HL-60 (cell line): ENCODE results near the gene NTRK2.
A peak's percentile ranks its signal among the peaks of the same experiment; 100 is the strongest.

Experiments used
- DNase-seq, 2 experiments: peaks; one replicate each; pipeline ENCODE4 v3.0.0-alpha.2; 2010 to 2020; ENCODE audit warnings: low read depth in 1 of 2, low spot score in 1 of 2
- H3K27ac ChIP-seq: fragments of 250-450 bp; sonication (Bioruptor Pico); replicated peaks from 2 replicates; pipeline ENCODE4 v1.5.1; 2020; ENCODE audit warnings: mild to moderate bottlenecking, moderate library complexity
- H3K27me3 ChIP-seq: fragments of 250-450 bp; sonication (Bioruptor Pico); 2 replicates; pipeline ENCODE4 v1.5.1; 2021; ENCODE audit warnings: mild to moderate bottlenecking, moderate library complexity; ENCODE audit not compliant: insufficient read depth, poor library complexity, severe bottlenecking
- H3K4me3 ChIP-seq: replicated peaks from 2 replicates; pipeline ENCODE4 v1.5.1; 2011; ENCODE audit warnings: mild to moderate bottlenecking, control low read depth, low read length; ENCODE audit not compliant: insufficient read depth
- GABPA ChIP-seq: IDR thresholded peaks from 2 replicates; pipeline ENCODE4 v1.6.1; 2012; ENCODE audit warnings: low read depth
- POLR2AphosphoS5 ChIP-seq: IDR thresholded peaks from 2 replicates; pipeline ENCODE4 v1.6.1; 2012; ENCODE audit warnings: low read depth
- SPI1 ChIP-seq: IDR thresholded peaks from 2 replicates; pipeline ENCODE4 v1.6.1; 2012; ENCODE audit warnings: low read depth, mild to moderate bottlenecking, borderline replicate concordance
- TF ChIP-seq, protein P1 (sequence below): IDR thresholded peaks from one replicate; pipeline ENCODE4 v1.5.1; 2011; ENCODE audit warnings: low read length, control low read depth, inconsistent platforms; ENCODE audit not compliant: insufficient read depth
- TF ChIP-seq, protein P2 (sequence below): IDR thresholded peaks from 2 replicates; pipeline ENCODE4 v1.6.1; 2012; ENCODE audit warnings: low read depth; ENCODE audit not compliant: insufficient replicate concordance

Gene NTRK2

DNA sequence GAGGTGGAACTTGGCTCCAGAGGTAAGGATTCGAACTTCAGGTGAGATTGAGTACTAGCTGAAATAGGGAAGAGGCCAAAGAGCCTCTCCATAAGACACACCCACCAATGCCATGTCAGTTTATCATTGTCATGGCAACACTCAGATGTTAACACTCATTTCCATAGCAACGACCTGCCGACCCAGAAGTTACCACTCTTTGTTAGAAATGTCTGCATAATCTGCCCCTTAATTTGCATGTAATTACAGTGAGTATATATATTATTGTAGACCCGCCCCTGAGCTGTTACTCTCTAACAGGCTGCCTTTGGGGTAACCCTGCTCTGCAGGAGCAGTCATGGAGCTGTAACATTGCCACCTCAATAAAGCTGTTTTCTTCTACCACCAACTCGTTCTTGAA lies 10.2 kb upstream of the NTRK2 start:
- no peak for DNase-seq
- no peak overlapping the region for H3K27ac ChIP-seq
- H3K4me3 ChIP-seq = no peak overlapping the region
- peaks cover 4% of the 10 kb centered on the region for H3K27me3 ChIP-seq
- TF ChIP-seq GABPA (no peak), SPI1 (no peak), POLR2AphosphoS5 (no peak)
- TF ChIP-seq, protein P1, sequence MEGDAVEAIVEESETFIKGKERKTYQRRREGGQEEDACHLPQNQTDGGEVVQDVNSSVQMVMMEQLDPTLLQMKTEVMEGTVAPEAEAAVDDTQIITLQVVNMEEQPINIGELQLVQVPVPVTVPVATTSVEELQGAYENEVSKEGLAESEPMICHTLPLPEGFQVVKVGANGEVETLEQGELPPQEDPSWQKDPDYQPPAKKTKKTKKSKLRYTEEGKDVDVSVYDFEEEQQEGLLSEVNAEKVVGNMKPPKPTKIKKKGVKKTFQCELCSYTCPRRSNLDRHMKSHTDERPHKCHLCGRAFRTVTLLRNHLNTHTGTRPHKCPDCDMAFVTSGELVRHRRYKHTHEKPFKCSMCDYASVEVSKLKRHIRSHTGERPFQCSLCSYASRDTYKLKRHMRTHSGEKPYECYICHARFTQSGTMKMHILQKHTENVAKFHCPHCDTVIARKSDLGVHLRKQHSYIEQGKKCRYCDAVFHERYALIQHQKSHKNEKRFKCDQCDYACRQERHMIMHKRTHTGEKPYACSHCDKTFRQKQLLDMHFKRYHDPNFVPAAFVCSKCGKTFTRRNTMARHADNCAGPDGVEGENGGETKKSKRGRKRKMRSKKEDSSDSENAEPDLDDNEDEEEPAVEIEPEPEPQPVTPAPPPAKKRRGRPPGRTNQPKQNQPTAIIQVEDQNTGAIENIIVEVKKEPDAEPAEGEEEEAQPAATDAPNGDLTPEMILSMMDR = no peak

DNA sequence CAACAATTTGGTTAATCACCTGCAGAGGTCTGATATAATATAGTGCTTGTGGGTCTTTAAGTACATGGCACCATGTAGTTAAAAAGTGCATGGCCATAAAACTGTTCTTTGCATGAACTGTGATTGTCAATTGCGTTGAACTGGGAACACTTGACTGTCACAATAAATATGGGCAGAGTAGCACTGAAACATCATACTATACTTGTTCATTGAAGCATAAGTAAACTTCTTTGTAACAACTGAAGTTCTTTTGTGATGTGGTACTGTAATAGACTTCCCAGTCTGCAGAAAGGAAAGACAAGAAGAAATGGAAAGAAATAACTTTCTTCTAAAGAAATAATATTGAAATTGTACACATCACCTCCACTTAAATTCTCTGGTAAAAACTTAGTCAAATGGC lies 9.8 kb upstream of the NTRK2 start:
- TF ChIP-seq, protein P2, sequence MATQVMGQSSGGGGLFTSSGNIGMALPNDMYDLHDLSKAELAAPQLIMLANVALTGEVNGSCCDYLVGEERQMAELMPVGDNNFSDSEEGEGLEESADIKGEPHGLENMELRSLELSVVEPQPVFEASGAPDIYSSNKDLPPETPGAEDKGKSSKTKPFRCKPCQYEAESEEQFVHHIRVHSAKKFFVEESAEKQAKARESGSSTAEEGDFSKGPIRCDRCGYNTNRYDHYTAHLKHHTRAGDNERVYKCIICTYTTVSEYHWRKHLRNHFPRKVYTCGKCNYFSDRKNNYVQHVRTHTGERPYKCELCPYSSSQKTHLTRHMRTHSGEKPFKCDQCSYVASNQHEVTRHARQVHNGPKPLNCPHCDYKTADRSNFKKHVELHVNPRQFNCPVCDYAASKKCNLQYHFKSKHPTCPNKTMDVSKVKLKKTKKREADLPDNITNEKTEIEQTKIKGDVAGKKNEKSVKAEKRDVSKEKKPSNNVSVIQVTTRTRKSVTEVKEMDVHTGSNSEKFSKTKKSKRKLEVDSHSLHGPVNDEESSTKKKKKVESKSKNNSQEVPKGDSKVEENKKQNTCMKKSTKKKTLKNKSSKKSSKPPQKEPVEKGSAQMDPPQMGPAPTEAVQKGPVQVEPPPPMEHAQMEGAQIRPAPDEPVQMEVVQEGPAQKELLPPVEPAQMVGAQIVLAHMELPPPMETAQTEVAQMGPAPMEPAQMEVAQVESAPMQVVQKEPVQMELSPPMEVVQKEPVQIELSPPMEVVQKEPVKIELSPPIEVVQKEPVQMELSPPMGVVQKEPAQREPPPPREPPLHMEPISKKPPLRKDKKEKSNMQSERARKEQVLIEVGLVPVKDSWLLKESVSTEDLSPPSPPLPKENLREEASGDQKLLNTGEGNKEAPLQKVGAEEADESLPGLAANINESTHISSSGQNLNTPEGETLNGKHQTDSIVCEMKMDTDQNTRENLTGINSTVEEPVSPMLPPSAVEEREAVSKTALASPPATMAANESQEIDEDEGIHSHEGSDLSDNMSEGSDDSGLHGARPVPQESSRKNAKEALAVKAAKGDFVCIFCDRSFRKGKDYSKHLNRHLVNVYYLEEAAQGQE = no peak
- no peak for TF ChIP-seq POLR2AphosphoS5
- H3K27me3 ChIP-seq = peaks cover 4% of the 10 kb centered on the region
- H3K4me3 ChIP-seq = no peak overlapping the region
- DNase-seq = no peak
- no peak overlapping the region for H3K27ac ChIP-seq

GRCh38 chr9:84667571-84668195 lies 1.8 kb upstream of the NTRK2 start:
- no peak for TF ChIP-seq GABPA
- TF ChIP-seq, protein P1 = peak; percentile 22
- H3K27me3 ChIP-seq = peaks cover 37% of the 10 kb centered on the region
- H3K27ac ChIP-seq = no peak overlapping the region
- H3K4me3 ChIP-seq = 0 out of 2 replicates have a peak overlapping the region, but pooled peaks have one; percentile 0
- peak in 1 of 2 experiments; percentile 24 for DNase-seq

DNA sequence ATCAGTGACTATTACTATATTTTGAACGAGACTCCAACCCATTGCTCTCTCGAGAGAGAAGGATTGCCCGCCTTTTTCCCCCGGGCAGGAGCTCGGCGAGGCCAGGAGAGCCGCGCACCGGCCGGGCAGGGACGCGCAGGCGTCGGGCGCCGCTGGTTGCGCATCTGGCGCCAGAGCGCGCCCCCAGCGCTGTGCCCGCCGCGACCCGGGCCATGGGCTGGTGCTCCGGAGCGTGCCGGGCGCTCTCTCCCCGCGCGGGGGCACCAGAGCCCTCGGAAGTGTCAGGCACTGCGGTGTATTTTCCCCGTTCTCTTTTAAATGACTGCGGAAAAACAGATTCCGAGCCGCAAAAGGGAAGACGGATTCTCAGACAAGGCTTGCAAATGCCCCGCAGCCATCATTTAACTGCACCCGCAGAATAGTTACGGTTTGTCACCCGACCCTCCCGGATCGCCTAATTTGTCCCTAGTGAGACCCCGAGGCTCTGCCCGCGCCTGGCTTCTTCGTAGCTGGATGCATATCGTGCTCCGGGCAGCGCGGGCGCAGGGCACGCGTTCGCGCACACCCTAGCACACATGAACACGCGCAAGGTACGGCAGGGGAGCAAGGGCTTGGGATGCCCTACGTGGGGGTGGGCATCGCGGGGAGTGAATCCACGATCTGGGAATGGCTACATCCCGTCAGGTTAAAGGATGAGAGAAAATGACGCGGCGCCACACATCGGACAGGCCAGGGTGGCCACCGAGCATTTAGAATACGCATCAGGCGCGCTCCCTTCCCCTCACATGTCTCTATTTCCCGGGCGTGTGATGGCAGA lies 1.1 kb upstream of the NTRK2 start:
- H3K4me3 ChIP-seq = peak overlapping the region; percentile 29
- DNase-seq = peak; percentile 31 to 67
- no peak for TF ChIP-seq GABPA
- TF ChIP-seq, protein P1 = peak; percentile 22
- TF ChIP-seq SPI1 = no peak
- TF ChIP-seq, protein P2 = no peak
- H3K27ac ChIP-seq = no peak overlapping the region
- H3K27me3 ChIP-seq = peaks cover 37% of the 10 kb centered on the region
